WTC11 (cell line): ENCODE measurements around the gene SDK2. TPM values are rescaled to one million over a fixed set of nuclear protein-coding genes. Genes with fewer than 3 reads are reported as not detected.

Source experiments
- ATAC-seq: fragments of 200-7000 bp; cut with Tn5 transposase; 2 replicates; pipeline ENCODE4 v1.10.0; 2021; ENCODE audit warnings: mild to moderate bottlenecking, moderate library complexity
- CTCF ChIA-PET: fragments of 300-600 bp; sonication (Branson Sonifier 250); formaldehyde crosslinking; loops from one replicate; lab custom pipeline; 2021; ENCODE audit warnings: antibody characterized with exemption; lab: Charles Lee
- POLR2A ChIA-PET: fragments of 350-600 bp; sonication (Branson Sonifier 250); formaldehyde crosslinking; loops from one replicate; lab custom pipeline; 2021; ENCODE audit warnings: antibody characterized with exemption; lab: Charles Lee
- DNase-seq: peaks from one replicate; pipeline ENCODE4 v3.0.0; 2021; ENCODE audit warnings: low spot score
- H3K27ac Mint-ChIP-seq: 2 replicates; pipeline ENCODE4 v1.8.0; 2021; ENCODE audit warnings: mixed read lengths
- H3K27me3 Mint-ChIP-seq: 2 replicates; pipeline ENCODE4 v1.8.0; 2021; ENCODE audit warnings: low read depth, mild to moderate bottlenecking, moderate library complexity, mixed read lengths
- H3K36me3 Mint-ChIP-seq: 2 replicates; pipeline ENCODE4 v1.8.0; 2021; ENCODE audit warnings: mixed read lengths
- H3K4me1 Mint-ChIP-seq: 2 replicates; pipeline ENCODE4 v1.8.0; 2022; ENCODE audit warnings: mixed read lengths
- H3K4me3 Mint-ChIP-seq: 2 replicates; pipeline ENCODE4 v1.8.0; 2021; ENCODE audit warnings: mild to moderate bottlenecking, moderate library complexity, mixed read lengths
- H3K9me3 Mint-ChIP-seq: 2 replicates; pipeline ENCODE4 v1.8.0; 2021; ENCODE audit warnings: mixed read lengths
- CREM ChIP-seq: sonication (generic); formaldehyde crosslinking; IDR thresholded peaks from 2 replicates; pipeline ENCODE4 v1.8.1; 2022; ENCODE audit warnings: mild to moderate bottlenecking, missing genetic modification reagents, moderate library complexity
- FOXK1 ChIP-seq: sonication (generic); formaldehyde crosslinking; IDR thresholded peaks from 2 replicates; pipeline ENCODE4 v1.8.0; 2022; ENCODE audit warnings: mild to moderate bottlenecking, moderate library complexity, missing genetic modification reagents
- GTF2I ChIP-seq: fragments of 250-450 bp; sonication (Bioruptor Pico); conservative IDR thresholded peaks from 2 replicates; pipeline ENCODE4 v1.4.0; 2021; ENCODE audit warnings: mild to moderate bottlenecking
- MXD4 ChIP-seq: fragments of 250-450 bp; sonication (Bioruptor Pico); IDR thresholded peaks from 2 replicates; pipeline ENCODE4 v1.8.0; 2021; ENCODE audit warnings: mild to moderate bottlenecking, moderate library complexity, borderline replicate concordance
- NR2C2 ChIP-seq: sonication (generic); formaldehyde crosslinking; IDR thresholded peaks from 2 replicates; pipeline ENCODE4 v1.8.0; 2022; ENCODE audit warnings: mild to moderate bottlenecking, missing genetic modification reagents
- NR3C1 ChIP-seq: sonication (generic); formaldehyde crosslinking; conservative IDR thresholded peaks from 2 replicates; pipeline ENCODE4 v1.8.1; 2023; ENCODE audit warnings: low read depth, mild to moderate bottlenecking, missing genetic modification reagents
- PRRX2 ChIP-seq: fragments of 250-450 bp; sonication (Bioruptor Pico); IDR thresholded peaks from 2 replicates; pipeline ENCODE4 v1.8.0; 2021; ENCODE audit warnings: mild to moderate bottlenecking
- SMAD3 ChIP-seq: sonication (generic); formaldehyde crosslinking; IDR thresholded peaks from 2 replicates; pipeline ENCODE4 v1.8.0; 2022; ENCODE audit warnings: missing genetic modification reagents, mild to moderate bottlenecking, borderline replicate concordance
- TCF7 ChIP-seq: sonication (generic); formaldehyde crosslinking; IDR thresholded peaks from 2 replicates; pipeline ENCODE4 v1.8.0; 2022; ENCODE audit warnings: mild to moderate bottlenecking, low read depth, missing genetic modification reagents, moderate library complexity
- TP53 ChIP-seq: sonication (generic); formaldehyde crosslinking; IDR thresholded peaks from 2 replicates; pipeline ENCODE4 v1.8.1; 2023; ENCODE audit warnings: mild to moderate bottlenecking, missing genetic modification reagents
- ZNF121 ChIP-seq: sonication (generic); formaldehyde crosslinking; IDR thresholded peaks from 2 replicates; pipeline ENCODE4 v1.8.0; 2023; ENCODE audit warnings: missing genetic modification reagents
- ZNF138 ChIP-seq: sonication (generic); formaldehyde crosslinking; conservative IDR thresholded peaks from 2 replicates; pipeline ENCODE4 v1.8.1; 2022; ENCODE audit warnings: mild to moderate bottlenecking, moderate library complexity, missing genetic modification reagents
- ZNF219 ChIP-seq: sonication (generic); formaldehyde crosslinking; IDR thresholded peaks from 2 replicates; pipeline ENCODE4 v1.8.0; 2023; ENCODE audit warnings: missing genetic modification reagents, mild to moderate bottlenecking, borderline replicate concordance
- total RNA-seq: library from RNA; stranded (reverse); gene quantifications from 3 replicates; pipeline ENCODE4 v1.2.3, GENCODE V29; 2021
- TF ChIP-seq, protein P1 (sequence below): sonication (generic); formaldehyde crosslinking; IDR thresholded peaks from 2 replicates; pipeline ENCODE4 v1.8.1; 2022; ENCODE audit warnings: missing genetic modification reagents, borderline replicate concordance
- TF ChIP-seq, protein P2 (sequence below): fragments of 250-450 bp; sonication (Bioruptor Pico); IDR thresholded peaks from 2 replicates; pipeline ENCODE4 v1.9.0; 2021; ENCODE audit warnings: mild to moderate bottlenecking
- TF ChIP-seq, protein P3 (sequence below): sonication (generic); formaldehyde crosslinking; IDR thresholded peaks from 2 replicates; pipeline ENCODE4 v1.8.1; 2022; ENCODE audit warnings: mild to moderate bottlenecking, missing genetic modification reagents, moderate library complexity, borderline replicate concordance
- TF ChIP-seq, protein P4 (sequence below): sonication (generic); formaldehyde crosslinking; IDR thresholded peaks from 2 replicates; pipeline ENCODE4 v1.8.1; 2023; ENCODE audit warnings: mild to moderate bottlenecking, missing genetic modification reagents
- TF ChIP-seq, protein P5 (sequence below): sonication (generic); formaldehyde crosslinking; IDR thresholded peaks from 2 replicates; pipeline ENCODE4 v1.8.0; 2022; ENCODE audit warnings: mild to moderate bottlenecking, missing genetic modification reagents

Gene SDK2
- total RNA-seq, 1 experiment from 2014 or later = 14.8 TPM

DNA sequence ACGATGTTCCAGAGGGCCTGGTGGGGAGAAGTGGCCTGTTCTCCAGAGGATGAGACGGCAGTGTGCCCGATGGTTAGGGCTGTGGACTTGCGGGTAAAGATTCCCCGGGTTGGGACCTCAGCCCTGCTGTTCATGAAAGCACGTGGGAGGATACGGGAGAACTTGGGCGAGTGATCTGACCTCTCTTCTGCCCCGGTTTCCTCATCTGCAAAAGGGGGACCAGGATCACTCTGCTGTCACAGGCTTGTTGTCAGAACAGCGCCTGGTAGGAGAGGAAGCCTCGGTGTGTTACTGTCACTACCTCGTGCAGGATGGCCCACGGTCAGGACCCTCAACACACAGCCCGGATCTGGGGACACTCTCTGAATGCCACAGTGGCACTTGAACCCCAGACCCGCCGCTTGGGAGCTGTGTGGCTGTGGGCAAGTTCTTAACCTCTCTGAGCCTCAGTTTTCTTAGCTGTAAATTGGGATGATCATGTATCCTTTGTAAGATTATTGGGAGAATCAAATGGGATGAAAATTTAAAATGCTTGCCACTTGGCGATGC lies 246.9 kb downstream of the SDK2 start:
- no peak overlapping the region for H3K4me3 Mint-ChIP-seq
- no peaks in the 10 kb centered on the region for H3K4me1 Mint-ChIP-seq
- POLR2A ChIA-PET = no interaction called here
- 0 out of 2 replicates have a peak, but pooled peaks cover 3% of the 10 kb centered on the region for H3K36me3 Mint-ChIP-seq
- DNase-seq (no peak), ATAC-seq (no peak)
- no peak overlapping the region for H3K27ac Mint-ChIP-seq
- H3K9me3 Mint-ChIP-seq = no peaks in the 10 kb centered on the region
- TF ChIP-seq PRRX2 (CRISPR knock-in tag) (no peak), ZNF219 (no peak), FOXK1 (CRISPR knock-in tag) (no peak), GTF2I (CRISPR knock-in tag) (no peak), NR2C2 (no peak), ZNF121 (CRISPR knock-in tag) (no peak), NR3C1 (no peak)
- TF ChIP-seq, protein P1, sequence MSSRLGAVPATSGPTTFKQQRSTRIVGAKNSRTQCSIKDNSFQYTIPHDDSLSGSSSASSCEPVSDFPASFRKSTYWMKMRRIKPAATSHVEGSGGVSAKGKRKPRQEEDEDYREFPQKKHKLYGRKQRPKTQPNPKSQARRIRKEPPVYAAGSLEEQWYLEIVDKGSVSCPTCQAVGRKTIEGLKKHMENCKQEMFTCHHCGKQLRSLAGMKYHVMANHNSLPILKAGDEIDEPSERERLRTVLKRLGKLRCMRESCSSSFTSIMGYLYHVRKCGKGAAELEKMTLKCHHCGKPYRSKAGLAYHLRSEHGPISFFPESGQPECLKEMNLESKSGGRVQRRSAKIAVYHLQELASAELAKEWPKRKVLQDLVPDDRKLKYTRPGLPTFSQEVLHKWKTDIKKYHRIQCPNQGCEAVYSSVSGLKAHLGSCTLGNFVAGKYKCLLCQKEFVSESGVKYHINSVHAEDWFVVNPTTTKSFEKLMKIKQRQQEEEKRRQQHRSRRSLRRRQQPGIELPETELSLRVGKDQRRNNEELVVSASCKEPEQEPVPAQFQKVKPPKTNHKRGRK = no peak
- TF ChIP-seq, protein P2, sequence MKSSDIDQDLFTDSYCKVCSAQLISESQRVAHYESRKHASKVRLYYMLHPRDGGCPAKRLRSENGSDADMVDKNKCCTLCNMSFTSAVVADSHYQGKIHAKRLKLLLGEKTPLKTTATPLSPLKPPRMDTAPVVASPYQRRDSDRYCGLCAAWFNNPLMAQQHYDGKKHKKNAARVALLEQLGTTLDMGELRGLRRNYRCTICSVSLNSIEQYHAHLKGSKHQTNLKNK (CRISPR knock-in tag) = no peak
- TF ChIP-seq, protein P3, sequence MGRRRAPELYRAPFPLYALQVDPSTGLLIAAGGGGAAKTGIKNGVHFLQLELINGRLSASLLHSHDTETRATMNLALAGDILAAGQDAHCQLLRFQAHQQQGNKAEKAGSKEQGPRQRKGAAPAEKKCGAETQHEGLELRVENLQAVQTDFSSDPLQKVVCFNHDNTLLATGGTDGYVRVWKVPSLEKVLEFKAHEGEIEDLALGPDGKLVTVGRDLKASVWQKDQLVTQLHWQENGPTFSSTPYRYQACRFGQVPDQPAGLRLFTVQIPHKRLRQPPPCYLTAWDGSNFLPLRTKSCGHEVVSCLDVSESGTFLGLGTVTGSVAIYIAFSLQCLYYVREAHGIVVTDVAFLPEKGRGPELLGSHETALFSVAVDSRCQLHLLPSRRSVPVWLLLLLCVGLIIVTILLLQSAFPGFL (CRISPR knock-in tag) = no peak
- TF ChIP-seq, all 79 proteins: peak for 0
- H3K27me3 Mint-ChIP-seq = no peaks in the 10 kb centered on the region
- CTCF ChIA-PET = interaction anchor here (1.0 kb wide), 1 partner anchor 142 kb away, joined by 3 read pairs; no protein-coding TSS in a partner anchor

DNA sequence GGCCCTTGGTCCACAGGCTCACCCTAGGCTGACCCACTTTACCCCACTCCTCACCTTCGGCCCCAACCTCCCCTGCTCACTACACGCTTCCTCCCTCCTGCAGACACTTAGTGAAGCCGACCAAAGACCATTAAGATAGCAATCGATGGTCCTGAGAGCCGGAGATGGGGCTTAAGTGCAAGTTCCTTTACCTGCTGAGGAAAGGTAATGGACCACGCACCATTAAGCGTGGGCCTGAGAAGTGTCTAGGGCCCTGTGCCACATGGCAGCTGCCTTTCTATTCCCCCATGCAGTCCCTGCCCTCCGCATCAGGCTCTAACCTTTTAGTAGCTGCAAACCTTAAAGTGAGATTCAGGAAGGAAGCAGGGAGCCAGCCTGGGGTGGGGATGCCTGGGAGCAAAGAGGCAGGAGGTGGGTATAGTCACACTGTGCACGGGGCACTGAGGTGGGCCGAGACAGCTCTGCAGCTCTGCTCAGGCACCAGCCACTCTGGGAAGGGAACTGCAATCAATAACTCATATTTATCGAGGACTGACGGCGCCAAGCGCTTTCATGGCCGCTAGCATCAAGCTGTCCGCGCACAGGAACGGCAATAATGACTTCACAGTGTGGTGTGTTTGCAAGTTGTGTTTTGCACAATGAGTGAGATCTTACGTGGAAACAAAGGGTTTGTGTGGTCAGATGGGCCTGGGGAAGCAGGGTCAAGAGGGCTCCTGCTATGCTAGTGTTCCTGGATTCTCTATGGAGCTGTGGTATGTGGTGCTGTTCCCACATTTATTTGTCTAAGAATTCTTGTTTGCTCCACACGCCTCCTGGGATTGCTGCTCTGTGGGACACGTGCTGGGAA lies 247.6 kb downstream of the SDK2 start:
- TF ChIP-seq TCF7 (CRISPR knock-in tag) = no peak
- TF ChIP-seq, protein P4, sequence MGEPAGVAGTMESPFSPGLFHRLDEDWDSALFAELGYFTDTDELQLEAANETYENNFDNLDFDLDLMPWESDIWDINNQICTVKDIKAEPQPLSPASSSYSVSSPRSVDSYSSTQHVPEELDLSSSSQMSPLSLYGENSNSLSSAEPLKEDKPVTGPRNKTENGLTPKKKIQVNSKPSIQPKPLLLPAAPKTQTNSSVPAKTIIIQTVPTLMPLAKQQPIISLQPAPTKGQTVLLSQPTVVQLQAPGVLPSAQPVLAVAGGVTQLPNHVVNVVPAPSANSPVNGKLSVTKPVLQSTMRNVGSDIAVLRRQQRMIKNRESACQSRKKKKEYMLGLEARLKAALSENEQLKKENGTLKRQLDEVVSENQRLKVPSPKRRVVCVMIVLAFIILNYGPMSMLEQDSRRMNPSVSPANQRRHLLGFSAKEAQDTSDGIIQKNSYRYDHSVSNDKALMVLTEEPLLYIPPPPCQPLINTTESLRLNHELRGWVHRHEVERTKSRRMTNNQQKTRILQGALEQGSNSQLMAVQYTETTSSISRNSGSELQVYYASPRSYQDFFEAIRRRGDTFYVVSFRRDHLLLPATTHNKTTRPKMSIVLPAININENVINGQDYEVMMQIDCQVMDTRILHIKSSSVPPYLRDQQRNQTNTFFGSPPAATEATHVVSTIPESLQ (CRISPR knock-in tag) = no peak
- TF ChIP-seq MXD4 (CRISPR knock-in tag) = no peak
- TF ChIP-seq, protein P5, sequence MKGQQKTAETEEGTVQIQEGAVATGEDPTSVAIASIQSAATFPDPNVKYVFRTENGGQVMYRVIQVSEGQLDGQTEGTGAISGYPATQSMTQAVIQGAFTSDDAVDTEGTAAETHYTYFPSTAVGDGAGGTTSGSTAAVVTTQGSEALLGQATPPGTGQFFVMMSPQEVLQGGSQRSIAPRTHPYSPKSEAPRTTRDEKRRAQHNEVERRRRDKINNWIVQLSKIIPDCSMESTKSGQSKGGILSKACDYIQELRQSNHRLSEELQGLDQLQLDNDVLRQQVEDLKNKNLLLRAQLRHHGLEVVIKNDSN (CRISPR knock-in tag) = no peak
- TF ChIP-seq ZNF138 (CRISPR knock-in tag) = no peak
- no peak for TF ChIP-seq SMAD3 (CRISPR knock-in tag)
- no peak for TF ChIP-seq TP53 (CRISPR knock-in tag)
- no peak for TF ChIP-seq CREM (CRISPR knock-in tag)
- Mint-ChIP-seq H3K9me3 (no peaks in the 10 kb centered on the region), H3K27me3 (no peaks in the 10 kb centered on the region), H3K36me3 (0 out of 2 replicates have a peak, but pooled peaks cover 3% of the 10 kb centered on the region), H3K4me3 (no peak overlapping the region), H3K27ac (no peak overlapping the region), H3K4me1 (no peaks in the 10 kb centered on the region)
- POLR2A ChIA-PET = interaction anchor here (0.6 kb wide), 1 partner anchor 1321 kb away, joined by 3 read pairs; no protein-coding TSS in a partner anchor
- DNase-seq (no peak), ATAC-seq (no peak)
- CTCF ChIA-PET = no interaction called here
